Hepatocyte (in vitro differentiated cells): ENCODE results near the gene ISM1. TPM values are rescaled to one million over a fixed set of nuclear protein-coding genes. Genes with fewer than 3 reads are reported as not detected.

Source experiments
- DNase-seq: peaks from one replicate; pipeline ENCODE4 v3.0.0-alpha.2; 2016; ENCODE audit warnings: low spot score
- H2AFZ ChIP-seq: fragments of 200-600 bp; sonication (generic); 2 replicates; pipeline ENCODE4 v1.6.0; 2016; ENCODE audit warnings: antibody characterized with exemption, mild to moderate bottlenecking
- H3K27ac ChIP-seq: fragments of 200-600 bp; sonication (generic); 2 replicates; pipeline ENCODE4 v1.5.1; 2016; ENCODE audit warnings: mild to moderate bottlenecking
- H3K27me3 ChIP-seq: fragments of 200-600 bp; sonication (generic); 2 replicates; pipeline ENCODE4 v1.6.1; 2016
- H3K36me3 ChIP-seq: fragments of 200-600 bp; sonication (generic); replicated peaks from 2 replicates; pipeline ENCODE4 v1.5.1; 2016; ENCODE audit warnings: low read depth; ENCODE audit not compliant: insufficient read depth
- H3K4me1 ChIP-seq: fragments of 200-600 bp; sonication (generic); 2 replicates; pipeline ENCODE4 v1.5.1; 2016; ENCODE audit warnings: mild to moderate bottlenecking, moderate library complexity; ENCODE audit not compliant: insufficient read depth
- H3K4me2 ChIP-seq: fragments of 200-600 bp; sonication (generic); 2 replicates; pipeline ENCODE4 v1.6.0; 2016
- H3K4me3 ChIP-seq: fragments of 200-600 bp; sonication (generic); 2 replicates; pipeline ENCODE4 v1.5.1; 2016; ENCODE audit warnings: mild to moderate bottlenecking
- H3K79me2 ChIP-seq: fragments of 200-600 bp; sonication (generic); 2 replicates; pipeline ENCODE4 v1.6.0; 2017; ENCODE audit warnings: mild to moderate bottlenecking
- H3K9me2 ChIP-seq: fragments of 200-600 bp; sonication (generic); replicated peaks from 2 replicates; pipeline ENCODE4 v1.6.0; 2017; ENCODE audit warnings: mild to moderate bottlenecking; ENCODE audit not compliant: insufficient read depth
- H3K9me3 ChIP-seq: fragments of 200-600 bp; sonication (generic); 2 replicates; pipeline ENCODE4 v1.5.1; 2016; ENCODE audit warnings: low read depth, mild to moderate bottlenecking
- H4K20me1 ChIP-seq: fragments of 200-600 bp; sonication (generic); 2 replicates; pipeline ENCODE4 v1.6.0; 2016; ENCODE audit warnings: mild to moderate bottlenecking; ENCODE audit not compliant: insufficient read depth, poor library complexity, severe bottlenecking
- EZH2 ChIP-seq: fragments of 200-600 bp; sonication (generic); IDR thresholded peaks from 2 replicates; pipeline ENCODE4 v1.6.1; 2016; ENCODE audit warnings: antibody characterized with exemption, mild to moderate bottlenecking, borderline replicate concordance
- EZH2phosphoT487 ChIP-seq: fragments of 200-600 bp; sonication (generic); IDR thresholded peaks from one replicate; pipeline ENCODE4 v1.6.1; 2018; ENCODE audit warnings: antibody characterized with exemption, mild to moderate bottlenecking, low read depth, moderate library complexity; ENCODE audit not compliant: unreplicated experiment, severe bottlenecking
- WGBS: methylation state at CpG from one replicate; pipeline ENCODE4 v1.1.6; 2016; ENCODE audit warnings: low lambda C conversion rate; ENCODE audit errors: missing lambda C conversion rate; 5-methylcytosine and 5-hydroxymethylcytosine counted together
- polyA plus RNA-seq: library from polyadenylated mRNA; unstranded; fragments of >200 nt; fragmentation: Nextera tagmentation; extraction: Ambion mirVana; gene quantifications from 2 replicates; pipeline ENCODE4 v1.2.1, GENCODE V29; 2016
- total RNA-seq: library from RNA; depleted of rRNA; stranded (reverse); fragments of >200 nt; gene quantifications from 2 replicates; pipeline ENCODE4 v1.2.3, GENCODE V29; 2014
- TF ChIP-seq, protein P1 (sequence below): fragments of 200-600 bp; sonication (generic); IDR thresholded peaks from 2 replicates; pipeline ENCODE4 v1.5.1; 2016; ENCODE audit warnings: antibody characterized with exemption, mild to moderate bottlenecking; ENCODE audit not compliant: poor library complexity

ISM1 gene
- total and polyA plus RNA-seq, 2 experiments from 2014 or later, result 0.76 to 1.7 TPM

DNA sequence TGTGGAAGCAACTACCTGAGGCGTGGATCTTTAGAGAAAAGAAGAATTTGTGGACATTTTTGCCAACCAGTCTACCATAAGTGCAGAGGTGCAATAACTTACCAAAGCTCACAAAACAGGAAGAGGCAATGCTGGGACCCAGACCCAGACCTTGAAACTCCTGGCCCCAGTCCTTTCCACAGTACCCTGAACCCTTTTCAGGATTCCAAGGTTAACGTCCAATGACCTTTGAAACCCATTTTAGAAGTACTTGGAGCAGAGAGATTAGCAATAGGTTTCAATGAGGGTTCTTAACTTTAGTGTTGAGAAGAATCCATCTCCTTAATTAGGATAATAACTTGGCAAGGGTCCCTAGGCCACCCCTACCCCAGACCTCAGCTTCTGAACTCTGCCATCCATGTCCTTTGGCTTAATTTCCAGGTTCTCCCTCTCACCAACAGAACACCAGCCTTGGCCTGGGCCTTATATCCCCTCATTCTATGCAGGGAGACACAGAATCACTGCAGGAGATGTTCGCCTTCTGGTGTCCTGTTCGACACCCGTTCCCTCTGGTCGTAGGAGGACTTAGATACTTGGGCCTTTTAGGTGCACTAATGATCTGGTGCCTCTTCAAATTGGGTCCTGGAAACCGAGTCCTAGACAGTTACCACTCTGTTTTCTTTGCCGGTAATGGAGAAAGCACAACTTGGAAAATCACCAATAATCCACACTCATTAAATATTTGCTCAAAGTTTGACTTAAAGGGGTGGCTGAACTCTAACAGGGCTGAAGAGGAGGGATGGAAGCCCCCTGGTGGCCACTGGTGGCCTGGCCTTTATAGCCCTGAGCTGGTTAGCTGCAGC, 40.6 kb downstream of the ISM1 start:
- DNase-seq, result peak; percentile 63
- WGBS, result 80% methylated on average over 8 of the region's 8 CpGs
- TF ChIP-seq, protein P1, sequence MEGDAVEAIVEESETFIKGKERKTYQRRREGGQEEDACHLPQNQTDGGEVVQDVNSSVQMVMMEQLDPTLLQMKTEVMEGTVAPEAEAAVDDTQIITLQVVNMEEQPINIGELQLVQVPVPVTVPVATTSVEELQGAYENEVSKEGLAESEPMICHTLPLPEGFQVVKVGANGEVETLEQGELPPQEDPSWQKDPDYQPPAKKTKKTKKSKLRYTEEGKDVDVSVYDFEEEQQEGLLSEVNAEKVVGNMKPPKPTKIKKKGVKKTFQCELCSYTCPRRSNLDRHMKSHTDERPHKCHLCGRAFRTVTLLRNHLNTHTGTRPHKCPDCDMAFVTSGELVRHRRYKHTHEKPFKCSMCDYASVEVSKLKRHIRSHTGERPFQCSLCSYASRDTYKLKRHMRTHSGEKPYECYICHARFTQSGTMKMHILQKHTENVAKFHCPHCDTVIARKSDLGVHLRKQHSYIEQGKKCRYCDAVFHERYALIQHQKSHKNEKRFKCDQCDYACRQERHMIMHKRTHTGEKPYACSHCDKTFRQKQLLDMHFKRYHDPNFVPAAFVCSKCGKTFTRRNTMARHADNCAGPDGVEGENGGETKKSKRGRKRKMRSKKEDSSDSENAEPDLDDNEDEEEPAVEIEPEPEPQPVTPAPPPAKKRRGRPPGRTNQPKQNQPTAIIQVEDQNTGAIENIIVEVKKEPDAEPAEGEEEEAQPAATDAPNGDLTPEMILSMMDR, result peak; percentile 51
- no peak for TF ChIP-seq EZH2
- TF ChIP-seq EZH2phosphoT487, result no peak
- peaks cover 15% of the 10 kb centered on the region for H3K4me1 ChIP-seq
- peak overlapping the region; percentile 58 for H3K27ac ChIP-seq
- H3K4me3 ChIP-seq, result no peak overlapping the region
- H3K27me3 ChIP-seq, result no peaks in the 10 kb centered on the region
- no peak overlapping the region for H2AFZ ChIP-seq
- H3K36me3 ChIP-seq, result no peaks in the 10 kb centered on the region
- no peaks in the 10 kb centered on the region for H3K9me3 ChIP-seq
- no peaks in the 10 kb centered on the region for H3K79me2 ChIP-seq
- no peak overlapping the region for H3K4me2 ChIP-seq
- H3K9me2 ChIP-seq, result no peaks in the 10 kb centered on the region
- H4K20me1 ChIP-seq, result no peaks in the 10 kb centered on the region

DNA sequence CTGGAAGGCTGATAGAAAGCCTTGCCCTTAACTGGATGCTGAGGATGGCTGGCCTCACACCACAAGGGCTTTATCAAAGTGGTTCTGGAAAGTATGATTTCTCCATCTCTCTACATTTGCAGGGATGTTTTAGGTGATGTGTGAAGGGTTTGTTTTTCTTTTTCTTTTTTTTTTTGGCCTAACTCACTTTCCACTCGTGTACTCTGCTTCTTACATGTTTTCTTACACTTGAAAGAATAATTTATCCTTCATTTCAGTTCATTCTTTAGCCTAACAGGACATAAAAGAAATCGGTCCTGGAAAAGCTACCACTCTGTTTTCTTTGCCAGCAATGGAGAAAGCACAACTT, 41.2 kb downstream of the ISM1 start:
- no peaks in the 10 kb centered on the region for H3K9me2 ChIP-seq
- H4K20me1 ChIP-seq, result no peaks in the 10 kb centered on the region
- no peak for DNase-seq
- no peaks in the 10 kb centered on the region for H3K27me3 ChIP-seq
- H3K4me3 ChIP-seq, result no peak overlapping the region
- no peak overlapping the region for H2AFZ ChIP-seq
- no peaks in the 10 kb centered on the region for H3K79me2 ChIP-seq
- H3K9me3 ChIP-seq, result no peaks in the 10 kb centered on the region
- 63% methylated on average over 2 of the region's 2 CpGs for WGBS
- peak overlapping the region; percentile 58 for H3K27ac ChIP-seq
- H3K4me1 ChIP-seq, result peaks cover 15% of the 10 kb centered on the region
- no peak for TF ChIP-seq EZH2phosphoT487
- TF ChIP-seq, protein P1, result no peak
- no peak for TF ChIP-seq EZH2
- H3K36me3 ChIP-seq, result no peaks in the 10 kb centered on the region
- H3K4me2 ChIP-seq, result no peak overlapping the region

DNA sequence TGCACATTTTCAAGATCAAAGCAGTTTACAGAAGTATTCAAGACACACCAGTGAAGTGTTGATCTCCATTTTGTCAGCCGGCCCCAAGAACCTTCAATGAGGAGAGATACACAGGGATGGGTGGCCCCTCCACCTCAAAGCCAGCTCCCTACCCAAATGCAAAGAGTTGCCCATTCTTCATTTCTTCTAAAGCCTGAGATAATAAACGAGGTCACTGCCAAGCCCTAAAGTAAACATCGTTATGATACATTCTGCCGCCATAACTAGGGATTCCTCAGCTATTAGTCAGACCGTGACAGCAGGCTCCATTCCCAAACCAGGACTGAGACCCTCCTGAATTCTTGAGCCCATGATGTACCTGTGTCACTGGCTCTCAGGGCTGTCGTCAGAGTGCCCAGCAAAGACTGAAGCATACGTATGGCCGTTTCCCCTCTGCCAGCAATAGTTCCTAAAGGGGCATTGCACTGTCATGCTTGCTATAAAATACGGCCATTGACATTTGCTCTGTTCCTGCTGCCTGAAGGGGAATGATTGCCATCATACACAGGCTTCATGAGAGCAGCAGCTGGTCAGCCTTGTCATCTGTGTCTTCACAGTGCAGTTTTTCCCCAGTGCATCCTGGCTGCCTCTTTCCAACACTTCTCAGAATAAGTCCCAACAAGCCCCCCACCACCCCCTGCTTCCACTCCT, 41.7 kb downstream of the ISM1 start:
- H4K20me1 ChIP-seq, result no peaks in the 10 kb centered on the region
- no peak overlapping the region for H3K4me3 ChIP-seq
- TF ChIP-seq, protein P1, result no peak
- TF ChIP-seq EZH2phosphoT487 (no peak), EZH2 (no peak)
- H3K9me2 ChIP-seq, result no peaks in the 10 kb centered on the region
- no peaks in the 10 kb centered on the region for H3K9me3 ChIP-seq
- peak overlapping the region; percentile 58 for H3K27ac ChIP-seq
- peaks cover 15% of the 10 kb centered on the region for H3K4me1 ChIP-seq
- DNase-seq, result peak; percentile 29
- H3K79me2 ChIP-seq, result no peaks in the 10 kb centered on the region
- no peak overlapping the region for H3K4me2 ChIP-seq
- H3K27me3 ChIP-seq, result no peaks in the 10 kb centered on the region
- 43% methylated on average over 9 of the region's 9 CpGs for WGBS
- no peaks in the 10 kb centered on the region for H3K36me3 ChIP-seq
- H2AFZ ChIP-seq, result peak overlapping the region; percentile 3
